Karpas-422 (cell line): ENCODE data around the gene TGOLN2. TPM values are rescaled to one million over a fixed set of nuclear protein-coding genes. Genes with fewer than 3 reads are reported as not detected.
"Not testable (repeated sequence)": the region's sequence is repeated elsewhere in the genome, so short reads cannot be mapped to it uniquely, and the experiment has no call there.

Source experiments
- DNase-seq: peaks from one replicate; pipeline ENCODE4 v3.0.0-alpha.2; 2015
- H2AFZ ChIP-seq: fragments of 200-600 bp; sonication (generic); 2 replicates; pipeline ENCODE4 v1.6.1; 2014; ENCODE audit warnings: antibody characterized with exemption, low read length, mixed read lengths
- H3K27ac ChIP-seq: fragments of 200-600 bp; sonication (generic); 2 replicates; pipeline ENCODE4 v1.5.1; 2014; ENCODE audit warnings: mild to moderate bottlenecking, low read length, moderate library complexity
- H3K27me3 ChIP-seq: fragments of 200-600 bp; sonication (generic); 2 replicates; pipeline ENCODE4 v1.6.1; 2014; ENCODE audit warnings: low read length, mixed read lengths
- H3K36me3 ChIP-seq: fragments of 200-600 bp; sonication (generic); 2 replicates; pipeline ENCODE4 v1.6.1; 2014; ENCODE audit warnings: low read length, mixed read lengths; ENCODE audit not compliant: insufficient read depth
- H3K4me1 ChIP-seq: fragments of 200-600 bp; sonication (generic); 2 replicates; pipeline ENCODE4 v1.6.1; 2014; ENCODE audit warnings: mild to moderate bottlenecking, low read length, mixed read lengths
- H3K4me2 ChIP-seq: fragments of 200-600 bp; sonication (generic); 2 replicates; pipeline ENCODE4 v1.6.1; 2014; ENCODE audit warnings: low read length, low read depth, mild to moderate bottlenecking; ENCODE audit not compliant: poor library complexity, severe bottlenecking
- H3K4me3 ChIP-seq: fragments of 200-600 bp; sonication (generic); 2 replicates; pipeline ENCODE4 v1.5.1; 2014; ENCODE audit warnings: mild to moderate bottlenecking, antibody characterized with exemption, low read length, mixed read lengths
- H3K79me2 ChIP-seq: fragments of 200-600 bp; sonication (generic); 2 replicates; pipeline ENCODE4 v1.6.1; 2014; ENCODE audit warnings: mild to moderate bottlenecking, low read length, mixed read lengths
- H3K9ac ChIP-seq: fragments of 200-600 bp; sonication (generic); 2 replicates; pipeline ENCODE4 v1.6.0; 2014; ENCODE audit warnings: low read length
- H3K9me2 ChIP-seq: fragments of 200-600 bp; sonication (generic), shearing (Covaris generic); replicated peaks from 2 replicates; pipeline ENCODE4 v1.6.0; 2014; ENCODE audit warnings: mild to moderate bottlenecking, low read length, moderate library complexity; ENCODE audit not compliant: insufficient read depth
- H3K9me3 ChIP-seq: fragments of 300-700, 200-600 bp; sonication (generic); 2 replicates; pipeline ENCODE4 v1.6.1; 2014; ENCODE audit warnings: low read length, mixed read lengths
- H4K20me1 ChIP-seq: fragments of 200-600 bp; sonication (generic); 2 replicates; pipeline ENCODE4 v1.6.1; 2014; ENCODE audit warnings: mild to moderate bottlenecking, antibody characterized with exemption, low read length, low read depth; ENCODE audit not compliant: insufficient read depth
- total RNA-seq: library from RNA; depleted of rRNA; stranded (reverse); fragments of >200 nt; shearing (Covaris generic); gene quantifications from 2 replicates; pipeline ENCODE4 v1.2.3, GENCODE V29; 2014; ENCODE audit warnings: low replicate concordance

The TGOLN2 gene
- total RNA-seq, 1 experiment from 2014 or later, result 130 TPM

DNA sequence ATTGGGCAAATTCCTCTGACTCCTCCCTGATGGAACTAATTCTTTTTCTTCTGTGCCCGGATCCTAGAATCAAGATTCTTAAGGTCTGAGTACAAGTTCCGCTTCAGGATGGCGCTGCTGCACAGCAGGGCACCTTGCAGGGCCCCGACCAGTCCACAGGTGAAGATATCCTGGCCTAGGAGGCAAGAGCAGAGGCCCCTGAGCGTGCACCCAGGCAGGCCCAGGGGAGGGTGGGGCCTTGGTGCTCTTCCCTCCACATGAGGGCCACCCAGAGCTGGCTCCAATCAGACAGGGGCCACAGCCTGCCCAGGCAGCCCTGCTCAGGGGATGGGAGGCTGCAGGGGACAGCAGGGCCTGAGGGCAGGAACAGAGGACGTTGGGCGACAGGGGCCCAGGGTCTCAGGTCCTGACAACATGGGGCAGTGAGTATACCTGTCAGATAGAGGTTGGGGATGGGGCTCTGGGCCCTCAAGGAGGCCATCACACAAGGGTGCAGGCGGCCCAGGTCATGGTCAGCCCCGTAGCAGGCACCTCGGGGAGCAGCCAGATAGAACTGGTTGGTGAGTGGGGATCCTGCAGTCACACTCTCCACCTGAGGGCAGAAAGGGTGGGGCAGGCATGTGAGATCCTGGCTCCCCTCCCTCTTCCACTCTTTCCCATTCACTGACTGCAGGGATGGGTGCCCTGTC lies 15.6 kb upstream of the TGOLN2 start:
- H3K4me1 ChIP-seq, H3K9ac ChIP-seq, H3K9me2 ChIP-seq, H3K36me3 ChIP-seq, H2AFZ ChIP-seq, H3K4me2 ChIP-seq, H3K9me3 ChIP-seq, H3K27me3 ChIP-seq, H4K20me1 ChIP-seq, H3K4me3 ChIP-seq, H3K79me2 ChIP-seq, DNase-seq, H3K27ac ChIP-seq: not testable (repeated sequence)

GRCh38 chr2:85342156-85342555 lies 14.4 kb upstream of the TGOLN2 start:
- H3K27ac ChIP-seq, result no peak overlapping the region
- no peaks in the 10 kb centered on the region for H3K27me3 ChIP-seq
- H2AFZ ChIP-seq, result no peak overlapping the region
- no peaks in the 10 kb centered on the region for H3K9me3 ChIP-seq
- H3K9me2 ChIP-seq, result no peaks in the 10 kb centered on the region
- H3K4me1 ChIP-seq, result no peaks in the 10 kb centered on the region
- H3K9ac ChIP-seq, result no peak overlapping the region
- no peaks in the 10 kb centered on the region for H3K79me2 ChIP-seq
- no peak overlapping the region for H3K4me2 ChIP-seq
- DNase-seq, result no peak
- no peaks in the 10 kb centered on the region; the same call in 1 of the 2 replicates for H3K36me3 ChIP-seq
- H3K4me3 ChIP-seq, result no peak overlapping the region
- H4K20me1 ChIP-seq, result no peaks in the 10 kb centered on the region

DNA sequence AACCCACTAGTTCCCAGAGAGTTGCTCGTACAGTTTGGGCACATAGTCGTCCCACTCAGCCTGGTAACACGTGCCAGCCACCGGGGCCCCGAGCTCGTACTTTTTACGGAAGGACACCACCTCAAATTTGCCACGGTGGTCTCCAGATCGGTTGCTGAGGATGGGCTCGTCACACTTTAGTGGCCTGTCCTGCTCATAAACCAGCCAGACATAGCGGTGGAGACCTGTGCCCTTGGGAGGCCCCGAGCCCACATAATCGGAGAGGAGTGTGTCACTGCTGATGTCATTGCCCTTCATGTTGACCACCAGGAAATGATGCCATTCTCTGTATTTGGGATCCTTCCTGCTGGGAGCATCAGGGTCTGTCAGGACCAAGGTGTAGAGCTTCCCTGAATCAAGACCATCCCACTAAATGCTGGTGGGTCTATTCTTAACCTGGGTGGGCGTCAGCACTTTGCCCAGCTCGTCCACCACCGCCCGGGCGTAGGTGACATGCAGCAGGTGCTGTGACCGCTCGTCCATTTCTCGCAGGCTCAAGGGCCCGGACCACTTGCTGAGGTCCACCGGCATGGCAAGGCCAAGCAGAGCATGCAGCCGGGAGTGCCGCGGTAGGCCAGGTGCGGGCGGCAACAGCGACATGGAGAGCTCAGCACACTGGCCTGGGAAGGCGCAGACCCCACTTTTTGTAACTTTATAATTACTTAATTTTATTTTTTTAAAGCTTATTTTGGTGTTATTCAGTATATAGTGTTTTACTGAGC lies 13.7 kb upstream of the TGOLN2 start:
- Histone ChIP-seq H3K36me3 (no peaks in the 10 kb centered on the region; the same call in 1 of the 2 replicates), H3K27ac (no peak overlapping the region), H3K9me2 (no peaks in the 10 kb centered on the region), H3K4me2 (no peak overlapping the region), H2AFZ (no peak overlapping the region), H3K27me3 (no peaks in the 10 kb centered on the region), H3K4me1 (no peaks in the 10 kb centered on the region), H3K79me2 (no peaks in the 10 kb centered on the region), H4K20me1 (no peaks in the 10 kb centered on the region), H3K9me3 (no peaks in the 10 kb centered on the region), H3K9ac (no peak overlapping the region), H3K4me3 (no peak overlapping the region)
- no peak for DNase-seq

DNA sequence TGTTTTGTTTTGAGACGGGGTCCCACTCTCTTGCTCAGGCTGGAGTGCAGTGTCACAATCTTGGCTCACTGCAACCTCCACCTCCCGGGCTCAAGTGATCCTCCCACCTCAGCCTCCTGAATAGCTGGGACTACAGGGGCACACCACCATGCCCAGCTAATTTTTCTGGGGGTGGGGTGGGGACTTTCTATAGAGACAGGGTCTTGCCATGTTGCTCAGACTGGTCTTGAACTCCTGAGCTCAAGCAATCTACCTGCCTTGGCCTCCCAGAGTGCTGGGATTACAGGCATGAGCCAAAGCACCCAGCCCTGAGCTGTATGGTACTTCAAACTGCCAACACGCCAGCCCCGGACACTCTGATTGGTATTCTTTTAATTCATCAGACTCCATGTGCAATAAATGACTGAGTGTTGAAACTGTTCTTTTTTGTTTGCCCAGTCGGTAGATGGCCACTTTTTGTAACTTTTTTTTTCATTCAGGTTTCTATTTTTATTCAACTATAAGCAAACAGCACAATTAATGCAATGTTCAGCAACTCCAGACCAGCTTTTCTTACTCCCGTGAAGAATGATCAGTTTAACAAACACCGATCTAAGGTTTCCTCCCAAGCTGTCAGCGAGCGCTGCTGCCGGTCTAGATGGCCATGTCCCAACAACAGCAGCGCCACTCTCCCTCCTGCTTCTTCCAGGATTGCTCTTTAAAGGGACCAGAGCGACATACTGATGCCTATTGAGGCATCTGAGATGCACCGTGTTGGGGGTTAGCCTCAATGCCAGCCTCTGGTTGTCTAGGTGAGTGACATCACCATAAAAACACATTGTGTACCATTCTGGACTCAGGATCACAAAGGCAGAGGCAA lies 12.5 kb upstream of the TGOLN2 start:
- Histone ChIP-seq H3K4me1 (no peaks in the 10 kb centered on the region), H4K20me1 (no peaks in the 10 kb centered on the region), H3K9me3 (no peaks in the 10 kb centered on the region), H3K79me2 (no peaks in the 10 kb centered on the region), H3K36me3 (no peaks in the 10 kb centered on the region), H3K9ac (no peak overlapping the region), H3K27ac (no peak overlapping the region), H2AFZ (no peak overlapping the region), H3K4me3 (no peak overlapping the region), H3K4me2 (no peak overlapping the region), H3K27me3 (no peaks in the 10 kb centered on the region), H3K9me2 (no peaks in the 10 kb centered on the region)
- no peak for DNase-seq

DNA sequence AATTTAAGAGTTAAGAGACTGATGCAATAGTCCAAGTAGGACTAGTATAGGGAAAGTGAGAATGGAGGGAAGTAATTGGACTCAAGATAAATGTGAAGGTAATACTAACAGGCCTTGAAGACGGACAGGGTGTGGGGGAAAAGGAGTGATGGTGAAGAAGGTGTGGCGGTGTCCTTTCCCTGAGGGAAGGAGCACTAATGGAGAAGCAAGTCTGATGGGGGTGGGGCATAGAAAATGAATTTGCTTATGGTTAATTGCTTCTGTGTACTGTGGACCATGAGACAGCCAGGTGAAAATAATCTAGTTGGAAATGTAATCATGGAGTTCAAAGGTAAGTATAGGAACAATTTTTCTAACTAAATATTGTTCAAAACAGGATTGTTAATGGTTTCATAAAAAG lies 7.1 kb upstream of the TGOLN2 start:
- H3K4me2 ChIP-seq, result no peak overlapping the region
- no peak for DNase-seq
- H3K9me2 ChIP-seq, result no peaks in the 10 kb centered on the region
- H3K27me3 ChIP-seq, result no peaks in the 10 kb centered on the region
- H3K79me2 ChIP-seq, result no peaks in the 10 kb centered on the region
- H4K20me1 ChIP-seq, result no peaks in the 10 kb centered on the region
- no peak overlapping the region for H3K9ac ChIP-seq
- H3K4me3 ChIP-seq, result no peak overlapping the region
- no peak overlapping the region for H3K27ac ChIP-seq
- no peak overlapping the region for H2AFZ ChIP-seq
- H3K9me3 ChIP-seq, result no peaks in the 10 kb centered on the region
- H3K36me3 ChIP-seq, result no peaks in the 10 kb centered on the region
- H3K4me1 ChIP-seq, result peaks cover 5% of the 10 kb centered on the region

GRCh38 chr2:85333877-85334276 lies 6.1 kb upstream of the TGOLN2 start:
- DNase-seq, H2AFZ ChIP-seq, H3K4me3 ChIP-seq, H3K27me3 ChIP-seq, H3K9ac ChIP-seq, H3K79me2 ChIP-seq, H3K4me2 ChIP-seq, H3K36me3 ChIP-seq, H3K27ac ChIP-seq, H3K9me2 ChIP-seq, H3K9me3 ChIP-seq, H4K20me1 ChIP-seq: not testable (repeated sequence)
- H3K4me1 ChIP-seq, result peaks cover 13% of the 10 kb centered on the region

- no peak overlapping the region for H3K9ac ChIP-seq
- peaks cover 11% of the 10 kb centered on the region for H4K20me1 ChIP-seq
- H3K36me3 ChIP-seq, result peaks cover 6% of the 10 kb centered on the region
- H3K4me1 ChIP-seq, result peaks cover 22% of the 10 kb centered on the region
- no peak overlapping the region for H3K27ac ChIP-seq
- no peak for DNase-seq
- H3K4me3 ChIP-seq, result no peak overlapping the region
- no peaks in the 10 kb centered on the region for H3K27me3 ChIP-seq
- H3K9me2 ChIP-seq, result no peaks in the 10 kb centered on the region
- no peaks in the 10 kb centered on the region for H3K9me3 ChIP-seq
- H3K79me2 ChIP-seq, result peaks cover 17% of the 10 kb centered on the region
- H2AFZ ChIP-seq, result no peak overlapping the region
- H3K4me2 ChIP-seq, result no peak overlapping the region
Observed at GRCh38 chr2:85330839-85331636, 3.2 kb upstream of the TGOLN2 start.
